IMR-90 (cell line): ENCODE results near the gene GTF3C1. TPM values are rescaled to one million over a fixed set of nuclear protein-coding genes. Genes with fewer than 3 reads are reported as not detected.

ENCODE experiments used
- ATAC-seq: fragments of 200-7000 bp; cut with Tn5 transposase; 2 replicates; pipeline ENCODE4 v1.9.1; 2020; ENCODE audit warnings: low read depth, mild to moderate bottlenecking, moderate library complexity
- BruUV-seq: library from RNA; stranded (reverse); fragments of 400-500 nt; replicated peaks from 2 replicates; lab custom pipeline; 2021; lab: Mats Ljungman, UMichigan
- CTCF ChIA-PET: fragments of 300-600 bp; formaldehyde crosslinking; extraction: SDS; loops from one replicate; lab custom pipeline; 2021; ENCODE audit warnings: antibody characterized with exemption; lab: Yijun Ruan, JAX
- POLR2A ChIA-PET: fragments of 300-600 bp; sonication (Branson Sonifier 250); formaldehyde crosslinking; loops from one replicate; lab custom pipeline; 2022; ENCODE audit warnings: antibody characterized with exemption; ENCODE audit not compliant: unreplicated experiment; lab: Charles Lee
- DNase-seq: peaks from one replicate; pipeline ENCODE4 v3.0.0; 2013
- H2AFZ ChIP-seq: replicated peaks from 2 replicates; pipeline ENCODE3; 2013; ENCODE audit warnings: low read length, mild to moderate bottlenecking; ENCODE audit not compliant: poor library complexity
- H2AK5ac ChIP-seq: 2 replicates; pipeline ENCODE4 v1.6.1; 2013; ENCODE audit warnings: low read depth, low read length, inconsistent platforms
- H2AK9ac ChIP-seq: replicated peaks from 2 replicates; pipeline ENCODE3; 2013; ENCODE audit warnings: mild to moderate bottlenecking, low read depth, low read length, moderate library complexity; ENCODE audit not compliant: poor library complexity
- H2BK120ac ChIP-seq: 2 replicates; pipeline ENCODE4 v1.6.1; 2013; ENCODE audit warnings: low read depth, low read length, inconsistent platforms
- H2BK15ac ChIP-seq: 3 replicates; pipeline ENCODE4 v1.6.1; 2013; ENCODE audit warnings: low read depth, low read length, inconsistent platforms
- H2BK20ac ChIP-seq: 2 replicates; pipeline ENCODE4 v1.6.1; 2013; ENCODE audit warnings: low read depth, mild to moderate bottlenecking, inconsistent platforms, low read length, moderate library complexity
- H2BK5ac ChIP-seq: 2 replicates; pipeline ENCODE4 v1.6.1; 2013; ENCODE audit warnings: mild to moderate bottlenecking, low read depth, low read length, inconsistent platforms; ENCODE audit not compliant: poor library complexity, severe bottlenecking
- H3K14ac ChIP-seq: replicated peaks from 2 replicates; pipeline ENCODE4 v1.6.1; 2013; ENCODE audit warnings: low read depth, low read length, inconsistent platforms
- H3K18ac ChIP-seq: 2 replicates; pipeline ENCODE4 v1.6.1; 2013; ENCODE audit warnings: low read depth, low read length, control low read depth
- H3K23ac ChIP-seq: 2 replicates; pipeline ENCODE4 v1.6.1; 2013; ENCODE audit warnings: low read depth, low read length, inconsistent platforms
- H3K27ac ChIP-seq: 2 replicates; pipeline ENCODE4 v1.5.1; 2013; ENCODE audit warnings: mild to moderate bottlenecking, control low read depth, low read length; ENCODE audit not compliant: insufficient read depth
- H3K27me3 ChIP-seq: 2 replicates; pipeline ENCODE4 v1.6.1; 2013; ENCODE audit warnings: low read length; ENCODE audit not compliant: control insufficient read depth, insufficient read depth
- H3K36me3 ChIP-seq: 2 replicates; pipeline ENCODE4 v1.6.1; 2013; ENCODE audit warnings: low read length, mixed read lengths; ENCODE audit not compliant: control insufficient read depth, insufficient read depth
- H3K4ac ChIP-seq: 2 replicates; pipeline ENCODE4 v1.6.1; 2013; ENCODE audit warnings: low read depth, low read length, inconsistent platforms
- H3K4me1 ChIP-seq: 2 replicates; pipeline ENCODE4 v1.6.1; 2013; ENCODE audit warnings: low read length, mixed read lengths; ENCODE audit not compliant: control insufficient read depth, insufficient read depth
- H3K4me2 ChIP-seq: 2 replicates; pipeline ENCODE4 v1.6.1; 2013; ENCODE audit warnings: low read depth, mild to moderate bottlenecking, control low read depth, low read length, moderate library complexity
- H3K4me3 ChIP-seq: 2 replicates; pipeline ENCODE4 v1.5.1; 2013; ENCODE audit warnings: low read depth, mild to moderate bottlenecking, control low read depth, low read length, moderate library complexity; ENCODE audit not compliant: insufficient read depth
- H3K56ac ChIP-seq: 2 replicates; pipeline ENCODE4 v1.6.1; 2013; ENCODE audit warnings: low read length, inconsistent platforms; ENCODE audit not compliant: insufficient read depth; ENCODE audit errors: extremely low read depth
- H3K79me1 ChIP-seq, 2 experiments: 2 replicates each; pipeline ENCODE4 v1.6.1; 2013; ENCODE audit warnings: low read length in 2 of 2, inconsistent platforms in 1 of 2, low read depth in 1 of 2
- H3K9ac ChIP-seq: 2 replicates; pipeline ENCODE4 v1.6.1; 2013; ENCODE audit warnings: low read depth, low read length, control low read depth
- H3K9me1 ChIP-seq: 2 replicates; pipeline ENCODE4 v1.6.1; 2013; ENCODE audit warnings: low read length, inconsistent platforms; ENCODE audit not compliant: insufficient read depth
- H3K9me3 ChIP-seq: 2 replicates; pipeline ENCODE4 v1.6.1; 2013; ENCODE audit warnings: low read length; ENCODE audit not compliant: control insufficient read depth, insufficient read depth
- H4K20me1 ChIP-seq: 2 replicates; pipeline ENCODE4 v1.6.1; 2013; ENCODE audit warnings: low read length, inconsistent platforms; ENCODE audit not compliant: insufficient read depth
- H4K5ac ChIP-seq: 2 replicates; pipeline ENCODE4 v1.6.1; 2013; ENCODE audit warnings: mild to moderate bottlenecking, low read depth, low read length, control low read depth
- H4K8ac ChIP-seq, 2 experiments: 2 replicates each; pipeline ENCODE4 v1.6.1; 2013; ENCODE audit warnings: low read depth in 2 of 2, low read length in 2 of 2, control low read depth in 1 of 2, inconsistent platforms in 1 of 2
- H4K91ac ChIP-seq: 2 replicates; pipeline ENCODE4 v1.6.1; 2013; ENCODE audit warnings: low read depth, low read length, inconsistent platforms; ENCODE audit not compliant: insufficient read depth
- BHLHE40 ChIP-seq: fragments of 150-350 bp; IDR thresholded peaks from 2 replicates; pipeline ENCODE4 v1.6.1; 2016; ENCODE audit warnings: mild to moderate bottlenecking, low read depth, low read length
- CEBPB ChIP-seq: IDR thresholded peaks from 2 replicates; pipeline ENCODE4 v1.6.1; 2012; ENCODE audit warnings: low read depth, low read length, improper control_type of control experiment
- CHD1 ChIP-seq: IDR thresholded peaks from 2 replicates; pipeline ENCODE4 v1.6.1; 2012; ENCODE audit warnings: low read depth, low read length, improper control_type of control experiment
- FOS ChIP-seq: fragments of 150-350 bp; IDR thresholded peaks from 2 replicates; pipeline ENCODE4 v1.6.1; 2016; ENCODE audit warnings: low read depth, low read length
- MAFK ChIP-seq: IDR thresholded peaks from 2 replicates; pipeline ENCODE4 v1.6.1; 2012; ENCODE audit warnings: low read depth, low read length, improper control_type of control experiment
- MAZ ChIP-seq: IDR thresholded peaks from 2 replicates; pipeline ENCODE4 v1.6.1; 2012; ENCODE audit warnings: low read depth, mild to moderate bottlenecking, low read length, improper control_type of control experiment, moderate library complexity, borderline replicate concordance
- MXI1 ChIP-seq: IDR thresholded peaks from 2 replicates; pipeline ENCODE4 v1.6.1; 2012; ENCODE audit warnings: low read depth, mild to moderate bottlenecking, low read length, moderate library complexity, borderline replicate concordance
- NFE2L2 ChIP-seq: fragments of 150-350 bp; IDR thresholded peaks from 2 replicates; pipeline ENCODE4 v1.6.1; 2016; ENCODE audit warnings: low read depth, mild to moderate bottlenecking, low read length
- POLR2A ChIP-seq: IDR thresholded peaks from 2 replicates; pipeline ENCODE4 v1.6.1; 2012; ENCODE audit warnings: mild to moderate bottlenecking, low read depth, low read length
- RAD21 ChIP-seq: IDR thresholded peaks from 2 replicates; pipeline ENCODE4 v1.6.1; 2012; ENCODE audit warnings: low read length, improper control_type of control experiment
- RCOR1 ChIP-seq: IDR thresholded peaks from 2 replicates; pipeline ENCODE4 v1.6.1; 2012; ENCODE audit warnings: mild to moderate bottlenecking, low read length, improper control_type of control experiment; ENCODE audit not compliant: insufficient replicate concordance
- RFX5 ChIP-seq: IDR thresholded peaks from 2 replicates; pipeline ENCODE4 v1.8.0; 2012; ENCODE audit warnings: low read depth, mild to moderate bottlenecking, low read length, moderate library complexity
- SMC3 ChIP-seq: fragments of 150-350 bp; IDR thresholded peaks from 2 replicates; pipeline ENCODE4 v1.6.1; 2016; ENCODE audit warnings: low read depth, mild to moderate bottlenecking, antibody characterized with exemption, low read length, moderate library complexity
- WGBS, 2 experiments: methylation state at CpG; one replicate each; pipeline versions ENCODE4 v1.1.5 to v1.1.7; 2013; ENCODE audit warnings: missing lambda C conversion rate in 2 of 2; ENCODE audit not compliant: insufficient read length in 1 of 2; ENCODE audit errors: extremely low coverage in 2 of 2; 5-methylcytosine and 5-hydroxymethylcytosine counted together
- dilution Hi-C: fragments of 300-500 bp; cut with HindIII; formaldehyde crosslinking; loops from one replicate; pipeline ENCODE4 v1.14.3; 2018; ENCODE audit warnings: low sequenced_read_pairs; ENCODE audit not compliant: unreplicated experiment
- in situ Hi-C: fragments of 300-500 bp; cut with MboI; formaldehyde crosslinking; loops from 3 replicates; pipeline ENCODE4 v1.14.3; 2019; ENCODE audit warnings: low sequenced_read_pairs, inconsistent platforms, mixed read lengths
- intact Hi-C: fragments of 100-400 bp; cut with micrococcal nuclease; formaldehyde crosslinking; loops from 2 replicates; pipeline ENCODE4 v1.10.0; 2022
- polyA plus RNA-seq, 3 experiments: library from polyadenylated mRNA; depleted of rRNA; stranded (reverse); fragments of >200 nt; gene quantifications; 2 replicates each; pipeline ENCODE4 v1.2.3, GENCODE V29; 2012; ENCODE audit warnings: low replicate concordance in 1 of 3
- total RNA-seq: library from RNA; depleted of rRNA; stranded (reverse); fragments of >200 nt; gene quantifications from 2 replicates; pipeline ENCODE4 v1.2.3, GENCODE V29; 2012
- TF ChIP-seq, protein P1 (sequence below): conservative IDR thresholded peaks from 2 replicates; pipeline ENCODE4 v1.5.1; 2012; ENCODE audit warnings: mild to moderate bottlenecking, low read depth, low read length, improper control_type of control experiment
- TF ChIP-seq, protein P2 (sequence below): fragments of 150-350 bp; IDR thresholded peaks from 2 replicates; pipeline ENCODE4 v1.6.1; 2017; ENCODE audit warnings: mild to moderate bottlenecking, antibody characterized with exemption, low read length, low read depth
- TF ChIP-seq, protein P3 (sequence below): fragments of 150-350 bp; IDR thresholded peaks from 2 replicates; pipeline ENCODE4 v1.6.1; 2016; ENCODE audit warnings: low read depth, mild to moderate bottlenecking, low read length, moderate library complexity, borderline replicate concordance

The GTF3C1 gene
- total and polyA plus RNA-seq, 2 of the 4 experiments (the other 2 are of a cell fraction), result 50.8 to 68.1 TPM

DNA sequence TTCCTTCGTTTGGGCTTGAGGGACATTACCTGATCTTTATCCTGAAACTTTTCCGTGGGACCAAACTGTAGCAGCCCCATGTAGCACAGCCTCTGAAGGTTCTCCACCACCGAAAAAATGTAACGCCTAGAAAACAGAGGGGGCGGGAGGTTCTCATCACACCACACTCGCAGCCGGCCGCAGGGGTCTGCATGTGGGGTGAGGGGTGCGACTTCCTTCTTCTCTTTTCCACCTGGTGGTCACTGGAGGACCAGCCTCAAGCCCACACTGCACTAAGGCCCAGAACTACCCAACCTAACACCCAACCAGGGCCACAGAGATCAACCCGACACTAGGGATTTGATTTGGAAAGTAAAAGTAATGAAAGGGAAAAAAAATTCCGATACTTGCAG, 57.1 kb downstream of the GTF3C1 start:
- Histone ChIP-seq H3K9me1 (peaks cover 13% of the 10 kb centered on the region), H3K4ac (no peak overlapping the region), H4K91ac (no peak overlapping the region), H3K9me3 (no peaks in the 10 kb centered on the region), H3K14ac (no peak overlapping the region), H2BK5ac (no peak overlapping the region), H4K8ac (no peak overlapping the region), H3K18ac (no peak overlapping the region), H2AK9ac (no peak overlapping the region), H2AK5ac (no peak overlapping the region), H4K20me1 (no peaks in the 10 kb centered on the region), H3K4me1 (peaks cover 12% of the 10 kb centered on the region), H3K56ac (no peak overlapping the region), H3K4me3 (no peak overlapping the region), H3K4me2 (no peak overlapping the region), H2BK120ac (no peak overlapping the region), H4K5ac (no peak overlapping the region), H3K23ac (no peak overlapping the region), H3K27ac (no peak overlapping the region), H2BK15ac (no peak overlapping the region), H2AFZ (no peak overlapping the region), H3K36me3 (peaks cover 74% of the 10 kb centered on the region), H2BK20ac (no peak overlapping the region), H3K27me3 (no peaks in the 10 kb centered on the region), H3K9ac (no peak overlapping the region), H3K79me1 (peaks cover 4 to 18% of the 10 kb centered on the region in 2 experiments; a peak in 1 of 4 replicates)
- dilution Hi-C loops, result no loop called here
- no peak for ATAC-seq
- no peak for DNase-seq
- 80% methylated on average over 1 of the region's 11 CpGs; no CpG with 5 or more reads in 1 of the 2 experiments for WGBS, 2 experiments
- no TSS peak for BruUV-seq
- TF ChIP-seq MXI1 (no peak), RAD21 (no peak), NFE2L2 (no peak), RCOR1 (no peak), SMC3 (no peak), POLR2A (no peak), FOS (no peak), CHD1 (no peak), RFX5 (no peak), CEBPB (no peak), MAZ (no peak), BHLHE40 (no peak), MAFK (no peak)
- TF ChIP-seq, protein P1, sequence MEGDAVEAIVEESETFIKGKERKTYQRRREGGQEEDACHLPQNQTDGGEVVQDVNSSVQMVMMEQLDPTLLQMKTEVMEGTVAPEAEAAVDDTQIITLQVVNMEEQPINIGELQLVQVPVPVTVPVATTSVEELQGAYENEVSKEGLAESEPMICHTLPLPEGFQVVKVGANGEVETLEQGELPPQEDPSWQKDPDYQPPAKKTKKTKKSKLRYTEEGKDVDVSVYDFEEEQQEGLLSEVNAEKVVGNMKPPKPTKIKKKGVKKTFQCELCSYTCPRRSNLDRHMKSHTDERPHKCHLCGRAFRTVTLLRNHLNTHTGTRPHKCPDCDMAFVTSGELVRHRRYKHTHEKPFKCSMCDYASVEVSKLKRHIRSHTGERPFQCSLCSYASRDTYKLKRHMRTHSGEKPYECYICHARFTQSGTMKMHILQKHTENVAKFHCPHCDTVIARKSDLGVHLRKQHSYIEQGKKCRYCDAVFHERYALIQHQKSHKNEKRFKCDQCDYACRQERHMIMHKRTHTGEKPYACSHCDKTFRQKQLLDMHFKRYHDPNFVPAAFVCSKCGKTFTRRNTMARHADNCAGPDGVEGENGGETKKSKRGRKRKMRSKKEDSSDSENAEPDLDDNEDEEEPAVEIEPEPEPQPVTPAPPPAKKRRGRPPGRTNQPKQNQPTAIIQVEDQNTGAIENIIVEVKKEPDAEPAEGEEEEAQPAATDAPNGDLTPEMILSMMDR, result no peak
- TF ChIP-seq, protein P2, sequence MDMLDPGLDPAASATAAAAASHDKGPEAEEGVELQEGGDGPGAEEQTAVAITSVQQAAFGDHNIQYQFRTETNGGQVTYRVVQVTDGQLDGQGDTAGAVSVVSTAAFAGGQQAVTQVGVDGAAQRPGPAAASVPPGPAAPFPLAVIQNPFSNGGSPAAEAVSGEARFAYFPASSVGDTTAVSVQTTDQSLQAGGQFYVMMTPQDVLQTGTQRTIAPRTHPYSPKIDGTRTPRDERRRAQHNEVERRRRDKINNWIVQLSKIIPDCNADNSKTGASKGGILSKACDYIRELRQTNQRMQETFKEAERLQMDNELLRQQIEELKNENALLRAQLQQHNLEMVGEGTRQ, result no peak
- TF ChIP-seq, protein P3, sequence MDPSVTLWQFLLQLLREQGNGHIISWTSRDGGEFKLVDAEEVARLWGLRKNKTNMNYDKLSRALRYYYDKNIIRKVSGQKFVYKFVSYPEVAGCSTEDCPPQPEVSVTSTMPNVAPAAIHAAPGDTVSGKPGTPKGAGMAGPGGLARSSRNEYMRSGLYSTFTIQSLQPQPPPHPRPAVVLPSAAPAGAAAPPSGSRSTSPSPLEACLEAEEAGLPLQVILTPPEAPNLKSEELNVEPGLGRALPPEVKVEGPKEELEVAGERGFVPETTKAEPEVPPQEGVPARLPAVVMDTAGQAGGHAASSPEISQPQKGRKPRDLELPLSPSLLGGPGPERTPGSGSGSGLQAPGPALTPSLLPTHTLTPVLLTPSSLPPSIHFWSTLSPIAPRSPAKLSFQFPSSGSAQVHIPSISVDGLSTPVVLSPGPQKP, result no peak
- ChIA-PET CTCF (no interaction called here), POLR2A (no interaction called here)
- intact Hi-C loops, result loop anchor here (5.0 kb wide), 1 partner anchor 50 kb away; no protein-coding TSS in a partner anchor
- in situ Hi-C loops, result no loop called here
